ENCODE results near the gene HIVEP2.

- TF ChIP-seq EZH2 (IDR thresholded peaks at IDR 0.05; ENCODE audit: borderline replicate concordance, low read depth, low read length, severe bottlenecking) (no peak), POLR2A (IDR thresholded peaks at IDR 0.05; ENCODE audit: low read depth, low read length) (no peak), POLR2AphosphoS5 (IDR thresholded peaks at IDR 0.05; ENCODE audit: insufficient read depth, low read depth, low read length) (no peak), MYC (IDR thresholded peaks at IDR 0.05; ENCODE audit: low read depth, low read length) (no peak), JUN (IDR thresholded peaks at IDR 0.05; ENCODE audit: borderline replicate concordance, insufficient read depth, insufficient read length, low read depth) (no peak), FOS (IDR thresholded peaks at IDR 0.05; ENCODE audit: borderline replicate concordance, insufficient read depth, low read length) (no peak), GATA2 (IDR thresholded peaks at IDR 0.05; ENCODE audit: insufficient read depth, insufficient read length, low read depth, low read length) (no peak)
- TF ChIP-seq, protein P1, sequence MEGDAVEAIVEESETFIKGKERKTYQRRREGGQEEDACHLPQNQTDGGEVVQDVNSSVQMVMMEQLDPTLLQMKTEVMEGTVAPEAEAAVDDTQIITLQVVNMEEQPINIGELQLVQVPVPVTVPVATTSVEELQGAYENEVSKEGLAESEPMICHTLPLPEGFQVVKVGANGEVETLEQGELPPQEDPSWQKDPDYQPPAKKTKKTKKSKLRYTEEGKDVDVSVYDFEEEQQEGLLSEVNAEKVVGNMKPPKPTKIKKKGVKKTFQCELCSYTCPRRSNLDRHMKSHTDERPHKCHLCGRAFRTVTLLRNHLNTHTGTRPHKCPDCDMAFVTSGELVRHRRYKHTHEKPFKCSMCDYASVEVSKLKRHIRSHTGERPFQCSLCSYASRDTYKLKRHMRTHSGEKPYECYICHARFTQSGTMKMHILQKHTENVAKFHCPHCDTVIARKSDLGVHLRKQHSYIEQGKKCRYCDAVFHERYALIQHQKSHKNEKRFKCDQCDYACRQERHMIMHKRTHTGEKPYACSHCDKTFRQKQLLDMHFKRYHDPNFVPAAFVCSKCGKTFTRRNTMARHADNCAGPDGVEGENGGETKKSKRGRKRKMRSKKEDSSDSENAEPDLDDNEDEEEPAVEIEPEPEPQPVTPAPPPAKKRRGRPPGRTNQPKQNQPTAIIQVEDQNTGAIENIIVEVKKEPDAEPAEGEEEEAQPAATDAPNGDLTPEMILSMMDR (IDR thresholded peaks at IDR 0.05; ENCODE audit: extremely low read depth in 1 of 2, insufficient read depth in 1 of 2, low read depth in 1 of 2, low read length in 2 of 2) = no peak
- TF ChIP-seq, protein P2, sequence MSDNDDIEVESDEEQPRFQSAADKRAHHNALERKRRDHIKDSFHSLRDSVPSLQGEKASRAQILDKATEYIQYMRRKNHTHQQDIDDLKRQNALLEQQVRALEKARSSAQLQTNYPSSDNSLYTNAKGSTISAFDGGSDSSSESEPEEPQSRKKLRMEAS (IDR thresholded peaks at IDR 0.05; ENCODE audit: insufficient read depth, insufficient read length) = no peak
Observed at GRCh38 chr6:142833798-142834197, 111.2 kb downstream of the HIVEP2 start.
